GM18909 (cell line): ENCODE measurements around the gene CCDC90B.
A peak's percentile ranks its signal among the peaks of the same experiment; 100 is the strongest.
"Not testable (repeated sequence)": the region's sequence is repeated elsewhere in the genome, so short reads cannot be mapped to it uniquely, and the experiment has no call there.

Experiments used
- ATAC-seq: cut with Tn5 transposase; IDR thresholded peaks from one replicate; pipeline ENCODE4 v1.9.1; 2021; ENCODE audit warnings: mild to moderate bottlenecking; ENCODE audit not compliant: unreplicated experiment, poor library complexity

The CCDC90B gene, protein sequence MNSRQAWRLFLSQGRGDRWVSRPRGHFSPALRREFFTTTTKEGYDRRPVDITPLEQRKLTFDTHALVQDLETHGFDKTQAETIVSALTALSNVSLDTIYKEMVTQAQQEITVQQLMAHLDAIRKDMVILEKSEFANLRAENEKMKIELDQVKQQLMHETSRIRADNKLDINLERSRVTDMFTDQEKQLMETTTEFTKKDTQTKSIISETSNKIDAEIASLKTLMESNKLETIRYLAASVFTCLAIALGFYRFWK

DNA sequence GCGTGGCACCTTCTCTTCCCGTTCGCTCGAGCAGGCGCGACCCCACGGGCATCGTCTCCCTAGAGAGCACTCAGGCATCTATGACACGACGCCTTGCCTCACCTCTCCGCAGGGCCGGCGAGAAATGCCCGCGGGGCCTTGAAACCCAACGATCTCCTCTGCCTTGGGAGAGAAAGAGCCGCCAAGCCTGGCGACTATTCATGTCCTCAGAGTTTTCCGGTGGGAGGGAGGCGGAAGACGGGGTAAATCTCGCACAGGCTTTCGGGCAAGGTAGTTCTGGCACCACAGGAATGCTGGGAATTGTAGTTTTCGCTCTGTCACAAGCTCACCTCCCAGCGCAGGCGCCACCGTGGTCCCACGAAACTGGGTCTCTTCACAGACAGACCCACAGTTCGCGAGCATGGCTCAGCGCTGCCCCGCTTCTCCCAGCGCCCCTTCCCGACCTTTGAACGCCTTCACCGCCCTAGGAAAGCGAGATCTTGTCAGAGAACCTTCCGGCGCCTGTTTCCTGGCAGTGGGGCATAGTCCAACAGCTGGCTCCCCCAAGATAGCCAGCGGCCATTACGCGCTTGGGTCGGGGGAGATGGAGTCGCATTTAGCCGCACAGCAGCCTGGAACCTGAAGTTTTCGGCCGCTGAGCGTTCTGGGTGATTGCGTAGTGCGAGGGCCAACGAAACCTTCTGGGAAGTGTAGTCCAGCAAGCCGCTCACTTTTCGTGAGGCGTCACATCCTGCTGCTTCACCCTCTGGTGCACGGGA is at the start of gene CCDC90B:
Gene CCDC90B (minus strand): TSS at position 597 of the 758 bp plus-strand sequence. CDS start 395 bp downstream, at position 202.
- ATAC-seq: peak; percentile 90

DNA sequence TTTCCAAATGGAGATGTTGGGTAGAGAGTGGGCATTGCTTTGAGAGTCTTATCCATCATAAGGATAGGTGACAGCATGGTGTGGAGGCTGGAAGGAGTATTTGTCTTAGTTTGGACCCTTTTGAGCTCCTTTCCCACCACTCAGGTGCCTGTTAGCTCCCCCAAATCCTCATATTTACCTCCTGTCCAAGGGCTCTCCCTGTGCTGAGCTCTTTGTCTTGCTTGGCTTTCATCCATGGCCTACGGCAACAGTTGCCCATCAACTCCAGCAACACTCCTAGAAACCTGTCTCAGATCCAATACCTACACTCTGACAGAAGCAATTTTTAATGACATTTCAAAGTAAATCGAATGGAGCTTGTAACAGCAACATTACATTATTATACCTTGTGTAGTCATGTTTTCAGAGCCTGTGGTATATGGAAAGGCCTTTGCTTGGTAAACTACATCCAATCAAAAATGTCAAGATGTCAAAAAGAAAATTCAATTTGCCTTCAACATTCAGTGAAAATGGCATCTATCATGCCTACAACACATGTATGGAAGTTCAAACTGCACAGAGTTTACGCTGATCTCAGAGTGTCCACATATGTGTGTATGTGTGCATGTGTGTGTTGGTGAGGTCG is 49.4 kb upstream of the CCDC90B start:
- no peak for ATAC-seq

DNA sequence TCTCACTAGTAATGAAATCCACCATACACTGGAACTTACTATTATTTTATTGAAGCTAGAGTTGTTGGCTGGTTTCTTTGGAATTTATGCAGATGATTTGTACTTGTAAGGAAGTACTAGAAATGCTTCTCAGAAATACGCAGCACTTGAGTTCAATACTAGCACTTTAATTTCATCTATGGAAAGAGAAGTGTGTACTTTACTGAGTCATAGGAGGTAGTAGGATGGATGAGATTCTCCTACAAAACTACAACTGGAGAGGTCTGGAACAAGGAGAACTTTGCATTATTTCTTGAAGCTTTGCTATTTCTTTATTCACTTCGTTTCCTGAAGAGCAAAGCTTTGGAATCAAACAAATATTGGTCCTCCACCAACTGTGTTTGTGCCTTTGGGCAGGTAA is 44.1 kb upstream of the CCDC90B start:
- no peak for ATAC-seq

DNA sequence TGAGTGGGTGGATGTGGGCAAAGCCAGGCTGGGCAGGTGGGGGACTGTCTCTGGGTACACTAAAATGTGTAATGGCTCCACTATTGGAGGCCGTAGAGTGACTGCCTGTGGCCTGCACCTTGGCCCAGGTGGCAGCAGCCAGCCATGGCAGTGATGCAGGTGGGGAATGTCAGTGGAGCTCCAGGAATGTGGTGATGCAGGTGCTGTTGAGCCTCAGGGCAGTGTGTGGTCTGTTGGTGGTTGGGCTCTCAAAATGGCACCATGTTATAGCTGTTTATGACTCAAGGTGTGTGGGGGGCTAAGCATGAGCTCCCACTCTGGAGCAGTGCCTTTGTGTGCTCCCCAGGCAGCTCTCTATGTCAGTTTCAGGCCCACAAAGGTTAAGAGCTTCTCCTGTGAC is 40.2 kb upstream of the CCDC90B start:
- ATAC-seq: no peak

DNA sequence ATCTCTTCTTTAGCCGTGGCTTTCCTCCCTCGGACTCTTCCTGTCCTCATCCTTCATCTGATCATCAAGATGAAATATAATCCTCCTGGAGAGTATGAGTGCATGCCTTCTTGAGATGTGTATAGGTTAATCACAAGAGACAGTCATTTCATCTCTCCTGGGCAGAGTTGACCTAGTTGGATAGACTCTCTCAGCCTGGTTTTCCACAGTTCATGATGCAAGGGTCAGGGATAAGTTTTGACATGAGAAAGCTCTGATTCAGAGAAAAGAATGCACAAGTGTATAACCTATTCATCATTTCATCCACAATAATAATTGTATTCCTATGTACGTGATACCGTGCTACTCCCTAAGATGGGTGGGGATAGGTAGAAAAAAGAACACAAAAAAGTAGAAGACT is 33.2 kb upstream of the CCDC90B start:
- ATAC-seq: no peak

DNA sequence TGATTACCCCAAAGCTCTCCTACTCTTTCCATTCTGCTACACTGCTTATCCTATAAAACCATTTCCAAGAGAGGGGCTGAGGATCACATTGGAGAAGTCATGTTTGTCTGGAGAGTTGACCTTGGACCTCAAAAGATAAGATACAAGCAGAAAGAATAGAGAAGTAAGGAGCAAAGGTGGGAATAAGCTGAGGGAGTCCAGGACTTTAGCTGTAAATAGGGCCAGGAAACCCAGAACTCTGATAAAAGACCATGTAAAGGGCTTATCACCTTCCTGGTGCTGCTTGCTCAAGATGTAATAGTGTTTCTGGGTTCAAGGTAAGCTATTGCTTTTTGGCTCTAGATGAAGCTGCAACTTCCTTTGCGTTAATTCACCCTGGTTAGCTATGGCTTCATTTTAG is 32.8 kb upstream of the CCDC90B start:
- no peak for ATAC-seq

DNA sequence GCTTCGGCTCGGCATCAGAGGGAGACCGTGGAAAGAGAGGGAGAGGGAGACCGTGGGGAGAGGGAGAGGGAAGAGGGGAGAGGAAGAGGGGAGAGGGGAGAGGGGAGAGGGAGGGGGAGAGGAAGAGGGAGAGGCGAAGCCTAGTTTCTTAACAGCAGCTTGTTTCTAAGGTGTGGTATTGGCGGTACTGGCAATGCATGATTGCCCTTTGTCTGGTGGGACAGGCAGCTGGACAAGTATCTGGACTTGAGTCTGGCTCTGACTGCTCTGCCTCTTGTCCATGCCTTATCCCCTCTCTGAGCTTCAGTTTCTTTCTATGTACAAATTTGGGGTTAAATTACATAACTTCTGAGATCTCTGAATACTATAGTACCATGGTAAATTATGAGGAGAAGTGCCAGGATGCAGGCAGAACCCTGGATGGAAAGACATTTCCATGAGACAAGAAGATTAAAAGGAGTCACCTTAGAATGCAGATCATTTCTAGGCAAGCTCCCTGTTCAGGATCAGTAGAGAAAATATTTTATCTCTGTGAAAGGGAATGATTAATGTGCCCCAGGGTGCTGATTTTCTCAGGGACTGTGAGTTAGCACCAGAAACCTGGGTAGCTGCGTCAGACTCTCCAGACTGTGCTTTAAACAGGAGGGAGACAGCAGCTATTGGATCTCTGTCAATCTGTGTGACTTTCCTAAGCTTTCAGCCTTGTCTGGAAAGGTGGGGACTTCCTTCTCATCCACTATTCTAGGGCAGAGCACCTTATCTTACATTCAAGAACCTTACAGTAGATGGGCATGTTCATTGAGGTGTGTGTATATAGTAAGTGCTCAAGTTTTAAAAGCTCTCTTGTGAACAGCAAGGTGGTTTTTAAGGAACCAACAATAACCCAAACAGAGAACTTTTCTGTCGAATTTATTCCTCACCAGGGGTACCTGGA is 31.9 kb upstream of the CCDC90B start:
- no peak for ATAC-seq

DNA sequence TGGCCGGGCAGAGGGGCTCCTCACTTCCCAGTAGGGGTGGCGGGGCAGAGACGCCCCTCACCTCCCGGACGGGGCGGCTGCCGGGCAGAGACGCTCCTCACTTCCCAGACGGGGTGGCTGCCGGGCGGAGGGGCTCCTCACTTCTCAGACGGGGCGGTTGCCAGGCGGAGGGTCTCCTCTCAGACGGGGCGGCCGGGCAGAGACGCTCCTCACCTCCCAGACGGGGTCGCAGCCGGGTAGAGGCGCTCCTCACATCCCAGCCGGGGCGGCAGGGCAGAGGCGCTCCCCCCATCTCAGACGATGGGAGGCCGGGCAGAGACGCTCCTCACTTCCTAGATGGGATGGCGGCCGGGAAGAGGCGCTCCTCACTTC is 30.7 kb upstream of the CCDC90B start:
- not testable (repeated sequence) for ATAC-seq

DNA sequence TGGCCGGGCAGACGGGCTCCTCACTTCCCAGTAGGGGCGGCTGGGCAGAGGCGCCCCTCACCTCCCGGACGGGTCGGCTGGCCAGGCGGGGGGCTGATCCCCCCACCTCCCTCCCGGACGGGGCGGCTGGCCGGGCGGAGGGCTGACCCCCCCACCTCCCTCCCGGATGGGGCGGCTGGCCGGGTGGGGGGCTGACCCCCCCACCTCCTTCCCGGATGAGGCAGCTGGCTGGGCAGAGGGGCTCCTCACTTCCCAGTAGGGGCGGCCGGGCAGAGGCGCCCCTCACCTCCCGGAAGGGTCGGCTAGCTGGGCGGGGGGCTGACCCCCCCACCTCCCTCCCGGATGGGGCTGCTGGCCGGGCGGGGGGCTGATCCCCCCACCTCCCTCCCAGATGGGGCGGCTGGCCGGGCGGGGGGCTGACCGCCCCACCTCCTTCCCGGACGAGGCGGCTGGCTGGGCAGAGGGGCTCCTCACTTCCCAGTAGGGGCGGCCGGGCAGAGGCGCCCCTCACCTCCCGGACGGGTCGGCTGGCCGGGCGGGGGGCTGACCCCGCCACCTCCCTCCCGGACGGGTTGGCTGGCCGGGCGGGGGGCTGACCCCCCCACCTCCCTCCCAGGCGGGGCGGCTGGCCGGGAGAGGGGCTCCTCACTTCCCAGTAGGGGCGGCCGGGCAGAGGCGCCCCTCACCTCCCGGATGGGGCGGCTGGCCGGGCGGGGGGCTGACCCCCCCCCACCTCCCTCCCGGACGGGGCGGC is 30.2 kb upstream of the CCDC90B start:
- not testable (repeated sequence) for ATAC-seq

DNA sequence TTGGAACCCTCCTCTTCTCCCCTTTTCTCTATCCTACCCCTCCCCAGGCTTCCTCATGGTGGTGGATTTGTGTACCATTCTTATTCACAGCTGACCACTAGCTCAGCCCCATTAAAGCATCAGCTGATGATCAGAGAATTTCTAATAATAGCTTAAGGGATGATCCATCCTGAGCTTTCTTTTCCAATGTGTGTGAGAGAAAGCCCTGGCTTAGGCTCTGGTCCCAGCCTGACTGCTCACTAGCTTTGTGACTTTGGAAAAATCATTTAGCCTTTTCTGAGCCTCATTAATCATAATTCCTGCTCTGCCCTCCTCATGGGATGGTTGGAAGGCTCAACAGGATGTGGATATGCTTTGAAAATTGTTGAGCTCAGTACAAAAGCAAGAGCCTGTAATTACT is 26.3 kb upstream of the CCDC90B start:
- ATAC-seq: no peak

DNA sequence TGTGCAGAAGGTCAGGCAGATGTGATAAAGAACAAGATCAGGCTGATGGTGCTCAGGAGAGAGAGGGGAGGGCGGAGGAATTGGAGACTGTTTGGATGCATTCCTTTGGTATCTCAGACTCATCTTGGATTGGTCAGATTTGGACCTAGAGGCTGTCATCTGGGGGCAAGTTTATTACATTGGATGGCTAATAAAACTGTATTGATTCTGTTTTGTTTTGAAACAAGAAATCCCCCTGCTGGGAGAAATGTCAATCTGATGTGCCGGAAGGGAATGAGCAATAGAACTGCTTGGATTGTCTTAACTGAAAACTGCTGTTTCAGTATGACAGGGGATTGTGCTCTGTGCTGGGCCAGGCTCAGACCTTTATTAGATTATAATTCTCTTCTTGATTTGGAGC is 25.5 kb upstream of the CCDC90B start:
- ATAC-seq: no peak

DNA sequence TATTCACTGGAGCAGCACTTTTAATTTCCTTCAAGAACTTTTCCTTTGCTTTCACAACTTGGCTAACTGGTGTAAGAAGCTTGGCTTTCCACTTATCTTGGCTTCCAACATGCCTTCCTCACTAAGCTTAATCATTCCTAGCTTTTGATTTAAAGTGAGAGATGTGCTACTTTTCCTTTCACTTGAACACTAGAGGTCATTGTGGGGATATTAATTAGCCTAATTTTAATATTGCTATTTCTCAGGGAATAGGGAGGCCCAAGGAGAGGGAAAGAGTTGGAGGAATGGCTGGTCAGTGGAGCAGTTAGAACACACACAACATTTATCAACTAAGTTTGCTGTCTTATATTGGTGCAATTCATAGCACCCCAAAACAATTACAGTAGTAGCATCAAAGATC is 24.6 kb upstream of the CCDC90B start:
- no peak for ATAC-seq

DNA sequence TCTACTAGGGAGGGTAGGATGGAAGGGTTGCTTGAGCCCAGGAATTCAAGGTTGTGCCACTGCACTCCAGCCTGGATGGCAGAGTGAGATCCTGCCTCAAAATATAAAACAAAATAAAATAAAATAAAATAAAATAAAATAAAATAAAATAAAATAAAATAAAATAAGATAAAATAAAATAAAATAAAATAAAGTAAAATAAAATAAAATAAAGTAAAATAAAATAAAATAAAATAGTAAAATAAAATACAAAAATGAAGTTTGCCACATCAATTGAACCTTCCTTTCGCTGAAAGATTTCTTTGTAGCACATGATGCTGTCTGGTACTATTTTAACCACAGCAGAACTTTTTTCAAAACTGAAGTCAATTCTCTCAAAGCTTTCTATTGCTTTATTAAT is 22.4 kb upstream of the CCDC90B start:
- not testable (repeated sequence) for ATAC-seq

DNA sequence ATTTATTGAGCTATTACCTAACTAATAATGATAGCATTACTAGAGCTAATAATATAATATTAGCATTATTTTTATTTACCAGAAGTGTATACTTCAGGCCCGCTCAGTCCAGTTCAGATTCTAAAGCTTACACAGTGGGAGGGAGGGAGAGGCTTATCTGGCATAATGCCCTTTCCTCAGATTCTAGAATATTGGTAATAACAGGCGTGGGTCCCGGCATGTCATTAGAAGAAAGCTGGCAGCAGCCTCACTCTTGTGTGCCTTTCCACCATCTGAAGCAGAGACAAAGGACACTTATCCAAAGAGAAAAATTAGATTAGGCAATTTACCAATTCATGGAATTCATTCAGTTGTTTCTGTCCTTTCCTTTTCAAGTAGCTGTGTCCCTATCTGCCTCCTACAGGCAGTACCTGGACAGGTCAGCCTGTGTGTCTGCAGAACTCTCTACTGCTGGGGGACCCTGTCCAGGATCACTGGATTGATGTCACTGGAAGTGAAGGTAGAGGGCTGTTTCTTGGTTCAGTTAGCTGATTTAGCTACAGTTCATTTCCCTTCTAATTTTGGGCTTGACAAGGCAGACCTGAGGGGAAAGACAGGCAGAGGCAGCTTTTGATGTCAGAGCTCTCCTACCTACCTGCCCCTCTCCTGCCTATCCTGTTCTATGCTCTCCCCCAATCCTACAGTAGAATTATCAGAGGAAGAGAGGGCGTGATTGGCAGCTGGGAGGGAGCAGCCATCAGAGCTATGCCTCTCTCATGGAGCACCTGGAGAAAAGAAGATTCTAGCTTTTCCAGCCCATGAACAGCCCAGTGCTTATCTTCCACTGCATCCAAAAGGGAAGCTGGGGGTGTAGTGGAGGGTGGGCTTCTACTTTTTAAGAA is 20.3 kb upstream of the CCDC90B start:
- no peak for ATAC-seq

DNA sequence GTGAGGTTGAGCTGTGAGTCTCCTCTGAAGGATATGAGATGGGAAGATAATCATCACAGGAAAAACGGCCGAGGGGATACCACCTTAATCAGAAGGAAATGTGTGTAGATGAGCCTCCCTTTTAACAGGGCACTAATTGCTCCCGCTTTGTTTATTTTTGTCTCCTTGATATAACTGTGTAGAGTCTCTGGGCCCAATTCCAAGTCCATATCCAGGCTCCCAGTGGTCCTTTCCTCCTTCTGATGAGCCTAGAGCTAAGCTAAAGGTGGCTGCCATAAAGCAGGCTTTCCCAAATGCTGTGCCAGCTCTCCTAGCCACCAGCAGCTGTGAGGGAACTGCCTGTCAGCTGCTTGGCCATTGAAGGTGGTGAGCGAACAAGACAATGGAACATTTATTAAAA is 17.1 kb upstream of the CCDC90B start:
- ATAC-seq: no peak

DNA sequence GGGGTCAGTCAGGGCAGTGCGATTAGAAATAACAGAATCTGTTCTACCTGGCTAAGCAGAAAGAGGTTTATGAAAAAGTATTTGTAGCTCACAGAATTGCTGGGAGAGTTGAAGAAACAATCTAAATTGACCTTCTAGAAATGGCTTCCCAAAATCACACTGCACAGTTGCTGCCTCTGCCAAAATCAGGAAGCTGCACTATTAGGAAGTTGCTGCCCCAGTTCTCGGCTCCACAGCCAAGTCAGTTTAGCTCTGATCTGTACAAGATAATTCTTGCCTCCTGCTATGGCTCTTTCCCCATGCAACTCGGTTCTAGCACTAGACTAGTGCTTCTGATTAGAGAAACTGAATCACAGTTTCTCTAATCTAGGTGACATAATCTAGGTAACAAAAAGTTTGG is 16.0 kb upstream of the CCDC90B start:
- no peak for ATAC-seq

DNA sequence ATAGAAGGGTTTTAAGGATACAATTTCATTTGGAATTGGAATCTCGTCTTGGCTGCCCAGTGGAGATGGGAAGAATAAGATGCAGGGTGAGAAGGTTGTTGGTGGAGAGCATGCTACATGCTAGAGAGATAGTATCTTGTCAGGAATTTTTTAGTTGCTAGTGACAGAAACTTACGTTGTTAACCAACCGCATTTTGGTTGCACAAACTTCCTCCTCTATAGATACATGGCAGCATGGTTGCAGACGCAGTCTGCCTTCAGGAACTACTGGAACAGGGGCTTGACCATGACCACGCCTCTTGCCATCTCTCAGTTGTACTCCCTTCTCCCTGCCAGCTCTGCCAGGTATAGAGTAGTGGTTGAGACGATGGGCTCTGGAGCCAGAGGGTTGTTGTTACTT is 13.5 kb upstream of the CCDC90B start:
- no peak for ATAC-seq

DNA sequence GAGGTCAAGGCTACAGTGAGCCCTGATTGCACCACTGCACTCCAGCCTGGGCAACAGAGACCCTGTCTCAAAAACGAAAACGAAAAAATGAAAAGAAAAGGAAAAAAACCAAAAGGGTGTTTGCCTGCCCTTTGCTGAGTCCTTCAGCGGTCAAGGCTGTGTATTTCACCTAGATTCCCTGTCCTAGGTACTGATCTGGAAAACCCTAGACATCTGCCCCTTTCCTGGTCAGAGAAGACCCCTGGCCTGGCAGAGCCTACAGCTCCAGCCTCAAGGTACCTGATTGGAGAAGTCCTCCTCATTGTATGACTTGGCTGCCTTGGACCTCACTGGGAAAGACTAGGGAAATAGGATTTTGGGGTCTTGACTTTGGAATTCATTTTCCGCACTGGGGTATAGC is 8.0 kb upstream of the CCDC90B start:
- ATAC-seq: no peak

DNA sequence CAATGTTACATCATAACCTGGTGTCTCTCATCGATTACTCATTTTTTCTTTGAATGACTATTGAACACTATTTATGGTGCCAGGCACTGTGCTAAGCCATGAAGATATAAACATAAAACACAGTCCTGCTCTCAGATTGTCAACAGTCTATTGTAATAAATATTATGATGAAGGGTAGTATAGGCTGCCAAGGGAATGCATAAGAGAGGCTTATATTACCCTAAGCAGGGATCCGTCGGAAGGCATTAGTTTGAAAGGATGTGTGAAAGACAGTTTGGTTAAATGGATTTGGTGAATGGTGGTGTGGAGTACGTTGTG is 7.2 kb upstream of the CCDC90B start:
- no peak for ATAC-seq
